B cell (primary cell): ENCODE data around the gene CYBB. TPM values are rescaled to one million over a fixed set of nuclear protein-coding genes. Genes with fewer than 3 reads are reported as not detected.
A peak's percentile ranks its signal among the peaks of the same experiment; 100 is the strongest.

ENCODE experiments used
- ATAC-seq: fragments of 200-7000 bp; cut with Tn5 transposase; one replicate; pipeline ENCODE4 v1.10.0; 2021; ENCODE audit warnings: low read depth, mild to moderate bottlenecking, moderate number of reproducible peaks, moderate library complexity
- CTCF ChIA-PET: fragments of 350-600 bp; sonication (Branson Sonifier 250); formaldehyde crosslinking; loops from one replicate; lab custom pipeline; 2021; ENCODE audit warnings: antibody characterized with exemption, inconsistent platforms; lab: Charles Lee
- POLR2A ChIA-PET: fragments of 350-600 bp; sonication (Branson Sonifier 250); formaldehyde crosslinking; loops from one replicate; lab custom pipeline; 2021; ENCODE audit warnings: antibody characterized with exemption; lab: Charles Lee
- DNase-seq: peaks from one replicate; pipeline ENCODE4 v3.0.0; 2013
- H2AFZ ChIP-seq: 2 replicates; pipeline ENCODE4 v1.6.1; 2012; ENCODE audit warnings: mild to moderate bottlenecking, low read depth, low read length; ENCODE audit not compliant: insufficient read depth, poor library complexity, severe bottlenecking
- H3K27ac ChIP-seq, 2 donors: 1 replicate in 1 of 2; 2 replicates in 1 of 2; pipeline ENCODE4 v1.5.1; 2012 to 2013; ENCODE audit warnings: low read length in 2 of 2, mild to moderate bottlenecking in 2 of 2, moderate library complexity in 1 of 2
- H3K27me3 ChIP-seq, 4 experiments: fragments of 200-600 bp in 1 of 4; sonication (generic) in 1 of 4; replicated peaks in 1 of 4; 1 replicate in 2 of 4; 2 replicates in 2 of 4; pipeline versions ENCODE4 v1.6.1 to v1.7.0; 2013 to 2016; ENCODE audit warnings: low read length in 3 of 4, mild to moderate bottlenecking in 2 of 4, mixed read lengths in 1 of 4, moderate library complexity in 1 of 4; ENCODE audit not compliant: insufficient read depth in 4 of 4, control insufficient read depth in 3 of 4; ENCODE audit errors: control extremely low read depth in 1 of 4
- H3K36me3 ChIP-seq, 2 experiments: replicated peaks in 1 of 2; 1 replicate in 1 of 2; 2 replicates in 1 of 2; pipeline versions ENCODE4 v1.6.1 to v1.7.1; 2013; ENCODE audit warnings: low read length in 1 of 2; ENCODE audit not compliant: insufficient read depth in 2 of 2, control insufficient read depth in 1 of 2; ENCODE audit errors: control extremely low read depth in 1 of 2, extremely low read depth in 1 of 2
- H3K4me1 ChIP-seq, 2 donors: fragments of 200-600 bp in 1 of 2; sonication (generic) in 1 of 2; 1 replicate in 1 of 2; 2 replicates in 1 of 2; pipeline versions ENCODE4 v1.5.1 to v1.6.1; 2013 to 2017; ENCODE audit warnings: low read length in 2 of 2; ENCODE audit not compliant: control insufficient read depth in 2 of 2, insufficient read depth in 2 of 2
- H3K4me2 ChIP-seq: replicated peaks from 2 replicates; pipeline ENCODE3; 2012; ENCODE audit warnings: mild to moderate bottlenecking, low read depth, low read length; ENCODE audit not compliant: poor library complexity, severe bottlenecking
- H3K4me3 ChIP-seq, 5 experiments: fragments of 200-600 bp in 1 of 5; sonication (generic) in 1 of 5; 1 replicate in 3 of 5; 2 replicates in 2 of 5; pipeline versions ENCODE4 v1.5.1 to v1.7.0; 2011 to 2016; ENCODE audit warnings: low read length in 4 of 5, mild to moderate bottlenecking in 4 of 5, low read depth in 2 of 5, control low read depth in 1 of 5, moderate library complexity in 1 of 5; ENCODE audit not compliant: insufficient read depth in 1 of 5; ENCODE audit errors: control extremely low read depth in 1 of 5, extremely low read depth in 1 of 5
- H3K79me2 ChIP-seq: fragments of 200-600 bp; sonication (generic); one replicate; pipeline ENCODE4 v1.6.0; 2016; ENCODE audit warnings: low read length; ENCODE audit not compliant: control insufficient read depth, insufficient read depth
- H3K9ac ChIP-seq: fragments of 200-600 bp; sonication (generic); 2 replicates; pipeline ENCODE4 v1.6.1; 2017; ENCODE audit warnings: mild to moderate bottlenecking, low read length, moderate library complexity
- H3K9me3 ChIP-seq, 3 donors: one replicate each; pipeline versions ENCODE4 v1.6.1 to v1.7.1; 2013; ENCODE audit warnings: low read length in 2 of 3; ENCODE audit not compliant: control insufficient read depth in 2 of 3, insufficient read depth in 1 of 3; ENCODE audit errors: control extremely low read depth in 1 of 3
- H4K20me1 ChIP-seq: 2 replicates; pipeline ENCODE4 v1.6.0; 2012; ENCODE audit warnings: mild to moderate bottlenecking, low read length; ENCODE audit not compliant: insufficient read depth, control insufficient read depth, poor library complexity, severe bottlenecking
- H3K27ac Mint-ChIP-seq: one replicate; pipeline ENCODE4 v1.8.0; 2021; ENCODE audit warnings: mixed read lengths
- H3K27me3 Mint-ChIP-seq: one replicate; pipeline ENCODE4 v1.8.0; 2021; ENCODE audit warnings: mixed read lengths
- H3K4me1 Mint-ChIP-seq: one replicate; pipeline ENCODE4 v1.8.0; 2021; ENCODE audit warnings: mixed read lengths
- H3K4me3 Mint-ChIP-seq: one replicate; pipeline ENCODE4 v1.8.0; 2021; ENCODE audit warnings: mixed read lengths
- H3K9me3 Mint-ChIP-seq: one replicate; pipeline ENCODE4 v1.8.0; 2022; ENCODE audit warnings: mixed read lengths; ENCODE audit not compliant: insufficient read depth
- CTCF ChIP-seq: fragments of 200-600 bp; IDR thresholded peaks from one replicate; pipeline ENCODE4 v1.8.0; 2022; ENCODE audit warnings: antibody characterized with exemption, mild to moderate bottlenecking
- EZH2 ChIP-seq: IDR thresholded peaks from 2 replicates; pipeline ENCODE4 v1.6.1; 2012; ENCODE audit warnings: borderline replicate concordance, low read depth, mild to moderate bottlenecking, moderate library complexity, low read length; ENCODE audit not compliant: insufficient read depth, poor library complexity, severe bottlenecking
- WGBS: methylation state at CpG from one replicate; pipeline ENCODE4 v1.1.5; 2013; ENCODE audit warnings: missing lambda C conversion rate; ENCODE audit not compliant: insufficient coverage; 5-methylcytosine and 5-hydroxymethylcytosine counted together
- intact Hi-C: fragments of 100-400 bp; cut with micrococcal nuclease; formaldehyde crosslinking; loops from one replicate; pipeline ENCODE4 v1.10.0; 2022
- polyA plus RNA-seq: library from polyadenylated mRNA; depleted of rRNA; stranded (reverse); fragments of >200 nt; gene quantifications from 2 replicates; pipeline ENCODE4 v1.2.3, GENCODE V29; 2012
- total RNA-seq, 2 donors: library from RNA; stranded (reverse); fragments of 120-200 nt in 1 of 2; gene quantifications; 1 replicate in 1 of 2; 2 replicates in 1 of 2; pipeline versions ENCODE4 v1.2.3 to v1.2.4, GENCODE V29; 2013 to 2022

CYBB gene
- total and polyA plus RNA-seq, 2 donors (not counting 1 experiment from before 2014, with no cell fraction given): 72.1 to 132 TPM

GRCh38 chrX:37796805-37797204, 16.9 kb downstream of the CYBB start:
- H2AFZ ChIP-seq: no peak overlapping the region
- H3K36me3 ChIP-seq: peaks cover 12 to 87% of the 10 kb centered on the region in 2 experiments
- POLR2A ChIA-PET: interaction anchor here (0.9 kb wide), 1 partner anchor 14 kb away, joined by 3 read pairs; no protein-coding TSS in a partner anchor
- no peak for TF ChIP-seq EZH2
- TF ChIP-seq CTCF: no peak
- peaks cover 23% of the 10 kb centered on the region for H3K79me2 ChIP-seq
- Mint-ChIP-seq H3K4me1 (peaks cover 67% of the 10 kb centered on the region), H3K27ac (peak overlapping the region; percentile 76), H3K4me3 (peak overlapping the region; percentile 42), H3K27me3 (no peaks in the 10 kb centered on the region), H3K9me3 (no peaks in the 10 kb centered on the region)
- no peaks in the 10 kb centered on the region for H3K27me3 ChIP-seq
- H3K9me3 ChIP-seq: no peaks in the 10 kb centered on the region
- H3K9ac ChIP-seq: peak overlapping the region; percentile 6
- intact Hi-C loops: loop anchor here (1.0 to 2.0 kb wide), 2 partner anchors 10 to 16 kb away; no protein-coding TSS in a partner anchor
- peak overlapping the region in 1 of 2 donors; percentile 61 for H3K27ac ChIP-seq
- H4K20me1 ChIP-seq: peaks cover 35% of the 10 kb centered on the region
- H3K4me1 ChIP-seq: peaks cover 53 to 60% of the 10 kb centered on the region in 2 donors
- DNase-seq (peak; percentile 76), ATAC-seq (peak; percentile 90)
- H3K4me2 ChIP-seq: peak overlapping the region; percentile 53
- H3K4me3 ChIP-seq: peak overlapping the region in 1 of 5 experiments; percentile 21
- CTCF ChIA-PET: interaction anchor here (0.5 to 2.0 kb wide), 7 partner anchors 9 to 51 kb away, joined by 3 to 19 read pairs (median 5); partner anchors contain the start of gene CYBB

GRCh38 chrX:37799936-37800335, 20.1 kb downstream of the CYBB start:
- POLR2A ChIA-PET: no interaction called here
- no CpG with 5 or more reads among the region's 2 CpGs for WGBS
- peak overlapping the region; percentile 63 for H3K27ac Mint-ChIP-seq

More at GRCh38 chrX:37799936-37800335, 20.1 kb downstream of the CYBB start:
- peaks cover 10 to 84% of the 10 kb centered on the region in 2 experiments for H3K36me3 ChIP-seq
- no peak for ATAC-seq
- no peaks in the 10 kb centered on the region for H3K9me3 ChIP-seq
- no peaks in the 10 kb centered on the region for H3K79me2 ChIP-seq
- no peak for DNase-seq
- intact Hi-C loops: no loop called here
- H3K27me3 ChIP-seq: no peaks in the 10 kb centered on the region
- no peaks in the 10 kb centered on the region for H3K27me3 Mint-ChIP-seq
- H3K9me3 Mint-ChIP-seq: no peaks in the 10 kb centered on the region
- no peak overlapping the region for H3K4me3 ChIP-seq
- H3K9ac ChIP-seq: no peak overlapping the region
- peaks cover 13% of the 10 kb centered on the region for H4K20me1 ChIP-seq
- H3K4me2 ChIP-seq: no peak overlapping the region
- H3K27ac ChIP-seq: no peak overlapping the region
- TF ChIP-seq EZH2 (no peak), CTCF (no peak)
- H3K4me3 Mint-ChIP-seq: no peak overlapping the region
- no peak overlapping the region for H2AFZ ChIP-seq
- peaks cover 31 to 33% of the 10 kb centered on the region in 2 donors for H3K4me1 ChIP-seq
- peaks cover 52% of the 10 kb centered on the region for H3K4me1 Mint-ChIP-seq
- CTCF ChIA-PET: interaction anchor here (1.3 to 2.8 kb wide), 3 partner anchors 24 to 55 kb away, joined by 3 to 18 read pairs (median 6); no protein-coding TSS in a partner anchor
